HG03097 (cell line): ENCODE results near the gene DMAC2L.
"Not testable (repeated sequence)": the region's sequence is repeated elsewhere in the genome, so short reads cannot be mapped to it uniquely, and the experiment has no call there.

Experiments used
- ATAC-seq: cut with Tn5 transposase; IDR thresholded peaks from one replicate; pipeline ENCODE4 v1.9.1; 2021; ENCODE audit not compliant: unreplicated experiment, low FRiP score

The DMAC2L gene, protein sequence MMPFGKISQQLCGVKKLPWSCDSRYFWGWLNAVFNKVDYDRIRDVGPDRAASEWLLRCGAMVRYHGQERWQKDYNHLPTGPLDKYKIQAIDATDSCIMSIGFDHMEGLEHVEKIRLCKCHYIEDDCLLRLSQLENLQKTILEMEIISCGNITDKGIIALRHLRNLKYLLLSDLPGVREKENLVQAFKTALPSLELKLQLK

DNA sequence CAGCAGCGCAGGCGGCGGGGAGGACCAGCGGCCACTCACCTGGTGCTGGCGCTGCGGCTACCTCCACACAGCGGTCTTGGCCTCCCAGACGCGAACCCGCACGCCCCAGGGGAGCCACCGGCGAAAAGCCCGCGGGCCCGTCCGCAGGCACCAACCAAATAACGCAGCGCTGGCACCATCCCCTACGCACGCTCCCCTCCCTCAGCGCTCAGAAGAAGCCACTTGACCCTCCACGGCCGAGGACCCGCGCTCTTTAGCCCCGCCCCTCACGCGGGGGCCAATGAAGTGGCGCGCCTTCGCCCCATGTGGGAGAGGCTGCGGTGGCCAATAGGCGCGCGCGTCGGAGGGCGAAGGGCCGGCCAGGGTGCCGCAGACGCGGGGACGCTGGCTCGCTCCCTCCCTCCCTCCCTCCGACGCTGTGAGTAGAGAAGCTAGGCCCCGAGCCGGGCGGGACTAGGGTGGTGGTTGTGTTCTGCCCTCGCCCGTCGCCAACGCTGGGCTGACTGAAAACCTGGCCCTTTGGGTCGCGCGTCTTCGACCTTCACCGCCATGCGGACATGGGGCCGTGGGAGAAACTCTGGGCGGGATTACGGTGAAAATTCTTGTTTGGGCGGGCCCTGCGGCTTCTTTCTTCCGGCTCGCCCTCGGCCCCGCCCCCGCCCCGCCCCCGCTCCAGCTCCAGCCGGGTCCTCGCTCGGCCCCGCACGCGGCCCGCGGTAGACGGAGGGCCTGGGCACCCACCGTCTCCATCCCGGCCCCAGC lies at the start of gene DMAC2L, which contains the start of gene L2HGDH:
Gene DMAC2L (plus strand): TSS at position 353 of the 762 bp plus-strand sequence. CDS start 9,164 bp downstream, outside the sequence.
Gene L2HGDH (minus strand): TSS at position 258 of the 762 bp plus-strand sequence. CDS start 79 bp downstream, at position 179.
- ATAC-seq, result peak; percentile 96

- ATAC-seq, result no peak
Measured at GRCh38 chr14:50262865-50263264, 49.3 kb upstream of the DMAC2L start.

DNA sequence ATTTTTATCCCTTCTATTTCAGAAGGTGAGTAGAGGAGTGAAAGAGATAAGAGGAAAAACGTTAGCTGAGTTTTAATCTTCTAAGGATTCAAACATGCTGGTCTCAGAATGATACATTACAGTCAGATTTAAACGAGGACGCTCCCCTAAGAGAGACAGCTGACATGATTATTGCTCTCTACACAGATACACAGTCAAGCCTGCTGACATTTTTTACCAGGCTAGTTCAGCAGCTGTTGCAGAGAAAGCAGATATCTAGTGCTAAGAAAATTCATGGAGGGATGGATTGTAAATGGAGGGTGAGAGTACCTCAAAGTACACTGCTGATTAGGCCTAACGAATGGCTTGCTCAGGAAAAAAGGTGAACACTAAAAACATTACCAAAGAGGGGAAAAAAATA lies 48.8 kb upstream of the DMAC2L start:
- no peak for ATAC-seq

- no peak for ATAC-seq
Measured at GRCh38 chr14:50265029-50265428, 47.1 kb upstream of the DMAC2L start.

DNA sequence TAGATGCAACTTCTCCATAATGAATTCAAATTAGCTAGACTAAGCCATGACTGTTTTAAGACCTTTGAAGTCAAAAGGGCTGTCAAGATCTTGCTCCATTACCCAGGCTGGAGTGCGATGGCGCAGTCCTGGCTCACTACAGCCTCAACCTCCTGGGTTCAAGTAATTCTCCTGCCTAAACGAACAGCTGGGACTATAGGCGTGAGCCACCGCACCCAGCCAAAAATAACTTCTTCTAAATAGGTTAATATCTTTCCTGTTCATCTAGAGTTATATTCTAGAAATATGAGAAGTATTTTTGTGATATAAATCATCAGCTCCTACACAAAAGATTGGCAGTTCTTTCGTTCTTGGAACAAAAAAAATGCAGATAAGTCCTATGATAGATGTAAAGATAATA lies 41.2 kb upstream of the DMAC2L start:
- no peak for ATAC-seq

- ATAC-seq, result no peak
Measured at GRCh38 chr14:50272498-50272897, 39.6 kb upstream of the DMAC2L start.

GRCh38 chr14:50285861-50286260 lies 26.3 kb upstream of the DMAC2L start:
- no peak for ATAC-seq

DNA sequence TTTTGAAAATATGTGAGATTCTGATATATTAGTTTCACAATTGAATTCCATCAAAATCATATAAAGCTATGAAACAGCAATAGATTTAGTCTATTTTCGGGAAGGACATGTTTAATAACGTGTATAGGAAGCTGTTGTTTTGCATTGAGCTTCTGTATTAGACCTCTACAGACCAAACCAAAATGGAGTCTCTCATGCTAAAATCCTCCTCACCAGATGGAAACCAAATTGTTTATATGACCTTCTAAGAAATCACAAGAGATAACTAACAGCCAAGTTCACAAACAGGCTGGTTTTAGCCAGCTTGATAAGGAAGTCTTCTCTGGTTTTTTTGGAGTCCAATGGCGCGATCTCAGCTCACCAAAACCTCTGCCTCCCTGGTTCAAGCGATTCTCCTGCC lies 24.0 kb upstream of the DMAC2L start:
- ATAC-seq, result no peak

GRCh38 chr14:50290306-50290705 lies 21.8 kb upstream of the DMAC2L start:
- no peak for ATAC-seq

DNA sequence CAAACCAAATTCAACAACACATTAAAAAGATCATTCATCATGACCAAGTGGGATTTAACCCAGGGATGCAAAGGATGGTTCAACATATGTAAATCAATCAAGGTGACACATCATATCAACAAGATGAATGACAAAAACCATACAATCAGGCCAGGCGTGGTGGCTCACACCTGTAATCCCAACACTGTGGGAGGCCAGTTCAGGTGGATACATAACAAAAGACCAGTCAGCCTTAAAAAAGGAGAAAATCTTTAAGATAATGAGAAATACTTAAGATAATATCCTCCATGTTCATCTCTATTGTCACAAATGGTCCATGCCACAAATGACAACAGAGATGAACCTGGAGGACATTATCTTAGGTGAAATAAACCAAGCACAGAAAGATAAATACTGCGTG lies 12.5 kb upstream of the DMAC2L start:
- no peak for ATAC-seq

GRCh38 chr14:50301914-50302313 lies 10.2 kb upstream of the DMAC2L start:
- no peak for ATAC-seq

GRCh38 chr14:50303744-50304471 lies 8.2 kb upstream of the DMAC2L start:
- no peak for ATAC-seq

- no peak for ATAC-seq
Measured at GRCh38 chr14:50308363-50308915, 3.7 kb upstream of the DMAC2L start.

- no peak for ATAC-seq
Measured at GRCh38 chr14:50310445-50310844, 1.7 kb upstream of the DMAC2L start.

DNA sequence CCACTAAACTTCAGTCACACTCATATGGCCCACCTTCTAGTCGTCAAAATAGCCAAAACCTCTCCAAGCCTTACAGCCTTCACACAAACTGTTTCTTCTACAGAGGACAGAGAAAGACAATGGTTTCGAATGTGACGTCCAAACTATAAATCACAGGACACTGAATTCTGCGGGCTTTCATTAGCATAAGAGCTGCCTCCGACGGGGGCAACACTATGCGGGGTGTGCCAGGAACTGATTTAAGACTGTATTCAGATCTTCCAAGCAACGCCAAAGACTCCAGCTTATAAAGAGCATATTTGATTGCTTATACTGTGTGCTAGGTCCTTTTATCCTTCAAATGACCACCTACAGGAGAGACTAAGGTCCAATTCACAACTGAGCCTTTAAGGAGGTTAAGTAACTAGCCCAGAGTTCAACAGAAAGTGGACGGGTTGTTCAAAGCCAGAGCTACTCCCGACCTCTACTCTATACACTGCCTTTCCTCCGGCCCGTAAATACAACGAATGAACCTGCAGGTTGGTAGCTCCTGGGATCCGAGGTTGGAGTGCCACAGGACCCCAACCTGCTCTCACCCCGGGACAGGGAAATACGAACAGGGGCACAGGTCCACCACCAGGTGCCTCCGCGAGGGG lies 670 bp upstream of the DMAC2L start:
- ATAC-seq, result no peak

- ATAC-seq, result no peak
Measured at GRCh38 chr14:50312734-50313054, 570 bp downstream of the DMAC2L start.

- not testable (repeated sequence) for ATAC-seq
Measured at GRCh38 chr14:50314098-50314497, 2.0 kb downstream of the DMAC2L start.

GRCh38 chr14:50318031-50318626 lies 6.0 kb downstream of the DMAC2L start:
- ATAC-seq, result no peak

DNA sequence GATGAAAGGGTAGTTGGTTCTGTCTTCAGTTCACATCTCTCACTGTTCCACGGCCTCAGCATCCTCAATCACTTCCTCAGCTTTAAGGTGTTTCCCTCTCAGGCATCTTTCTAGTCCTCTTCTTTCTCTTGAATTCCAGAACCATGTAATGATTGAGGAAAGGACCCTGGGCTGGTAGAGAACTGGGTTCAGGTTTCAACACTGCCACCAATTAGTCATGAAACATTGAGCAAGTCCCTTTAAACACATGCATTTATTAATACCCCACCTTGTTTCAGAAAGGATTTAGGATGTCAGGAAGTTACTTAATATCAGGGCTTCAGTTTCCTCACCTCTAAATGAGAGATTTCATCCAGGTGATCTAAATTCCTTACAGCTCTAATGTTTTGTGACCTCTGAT lies 7.2 kb downstream of the DMAC2L start:
- no peak for ATAC-seq

DNA sequence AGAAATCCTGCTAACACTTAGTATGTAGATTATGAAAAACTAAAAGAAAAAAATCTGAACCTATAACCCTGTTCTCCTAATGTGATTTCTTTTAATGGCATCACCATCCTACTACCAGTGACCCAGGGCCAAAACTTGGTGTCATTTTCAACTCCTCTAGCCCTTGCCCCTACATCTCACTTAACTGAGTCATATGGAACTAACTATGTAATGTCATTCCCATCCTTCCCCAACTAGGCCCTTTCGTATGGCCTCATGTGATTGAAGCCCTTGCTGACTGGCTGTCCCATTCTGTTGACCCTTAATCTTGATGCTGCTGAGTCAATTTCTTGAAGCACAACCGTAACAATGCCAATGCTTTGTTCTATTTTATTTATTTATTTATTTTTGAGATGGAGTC lies 7.6 kb downstream of the DMAC2L start:
- no peak for ATAC-seq
